Astrocyte of the hippocampus (primary cell): Measurements from ENCODE around the gene ARHGAP4.
A peak's percentile ranks its signal among the peaks of the same experiment; 100 is the strongest.

Source experiments
- DNase-seq: peaks from one replicate; pipeline ENCODE4 v3.0.0; 2011; ENCODE audit warnings: low read depth, low spot score

Gene ARHGAP4

DNA sequence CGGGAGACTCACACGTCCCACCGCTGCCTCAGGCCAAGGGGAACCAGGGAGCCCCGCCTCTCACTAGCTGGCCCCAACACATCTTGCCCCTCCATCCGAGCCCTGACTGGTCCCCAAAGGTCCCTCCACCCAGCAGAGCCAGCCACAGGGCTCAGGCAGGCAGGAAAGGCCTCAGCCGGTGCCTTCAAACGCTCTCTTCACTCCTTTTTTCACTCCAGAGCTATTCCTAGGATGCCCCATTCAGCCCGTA, 1.5 kb upstream of the ARHGAP4 start:
- DNase-seq = no peak

DNA sequence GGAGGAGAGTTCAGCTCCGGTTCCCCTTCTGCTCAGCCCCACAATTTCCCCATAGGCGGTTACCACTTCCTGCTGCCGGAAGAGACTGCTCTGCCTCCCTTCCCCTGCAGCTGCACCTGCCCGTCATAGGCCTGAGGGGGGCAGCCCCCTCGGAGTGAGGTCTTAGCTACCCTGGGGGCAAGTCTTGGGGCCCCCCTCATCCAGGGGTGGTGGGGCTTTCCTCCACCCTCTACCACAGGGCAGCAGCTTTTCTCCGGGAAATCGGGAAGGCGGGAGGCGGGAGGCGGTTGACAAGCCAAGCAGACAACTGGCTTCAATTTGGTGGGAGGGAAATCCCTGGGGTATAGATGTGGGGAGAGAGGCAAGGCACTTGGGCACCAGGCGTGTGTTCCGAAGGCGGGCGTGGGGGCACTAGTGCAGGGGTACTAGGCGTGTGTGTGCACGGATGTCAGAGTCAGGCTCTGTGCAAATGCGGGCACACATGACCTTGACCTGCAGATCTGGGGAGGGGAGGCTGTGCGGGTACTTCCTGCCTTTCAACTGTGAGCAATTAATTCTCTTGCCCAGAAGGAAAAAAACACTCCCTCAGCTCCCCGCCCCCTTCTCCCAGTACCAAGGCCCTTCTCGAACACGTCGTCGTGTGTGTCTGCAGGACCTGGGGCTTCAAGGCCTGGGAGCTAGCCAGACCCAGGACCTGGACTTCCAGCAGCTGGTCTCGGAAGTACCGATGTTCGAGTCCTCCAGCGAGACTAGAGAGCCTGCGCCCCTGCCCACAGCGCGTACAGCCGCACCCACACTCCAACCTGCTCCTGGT, 1.0 kb upstream of the ARHGAP4 start:
- DNase-seq = peak; percentile 46

DNA sequence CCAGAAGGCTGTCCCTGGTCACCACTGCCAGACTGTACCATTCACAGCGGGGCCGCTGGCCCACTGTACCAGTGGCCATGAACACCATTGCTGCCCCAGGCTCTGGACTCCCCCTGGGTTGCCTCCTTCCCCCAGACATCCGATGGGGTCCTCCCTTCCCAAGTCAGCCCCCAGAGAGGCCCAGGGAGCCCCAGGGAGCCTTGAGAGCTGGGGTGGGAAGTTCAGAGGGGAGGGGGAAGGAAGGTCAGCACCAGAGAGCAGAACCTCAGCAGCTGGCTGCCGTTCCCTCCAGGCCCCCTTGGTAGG, 441 bp upstream of the ARHGAP4 start:
- no peak for DNase-seq

DNA sequence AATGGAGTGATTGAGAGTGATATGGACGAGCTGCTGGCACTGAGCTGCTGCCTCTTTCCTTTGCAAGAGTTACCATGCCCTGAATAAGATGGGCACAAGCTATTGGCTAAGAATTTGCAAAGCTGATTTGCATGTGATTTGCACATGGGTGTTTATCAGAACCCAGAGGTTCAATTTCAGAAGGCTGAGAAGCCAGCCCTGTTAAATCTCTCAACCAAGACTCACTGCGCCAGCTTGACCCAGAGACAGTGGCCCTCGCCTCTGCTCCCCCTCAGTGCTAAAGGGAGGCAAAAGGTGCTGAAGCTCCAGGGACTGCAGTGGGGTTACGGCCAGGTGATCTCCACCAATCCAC, 701 bp downstream of the ARHGAP4 start:
- no peak for DNase-seq

DNA sequence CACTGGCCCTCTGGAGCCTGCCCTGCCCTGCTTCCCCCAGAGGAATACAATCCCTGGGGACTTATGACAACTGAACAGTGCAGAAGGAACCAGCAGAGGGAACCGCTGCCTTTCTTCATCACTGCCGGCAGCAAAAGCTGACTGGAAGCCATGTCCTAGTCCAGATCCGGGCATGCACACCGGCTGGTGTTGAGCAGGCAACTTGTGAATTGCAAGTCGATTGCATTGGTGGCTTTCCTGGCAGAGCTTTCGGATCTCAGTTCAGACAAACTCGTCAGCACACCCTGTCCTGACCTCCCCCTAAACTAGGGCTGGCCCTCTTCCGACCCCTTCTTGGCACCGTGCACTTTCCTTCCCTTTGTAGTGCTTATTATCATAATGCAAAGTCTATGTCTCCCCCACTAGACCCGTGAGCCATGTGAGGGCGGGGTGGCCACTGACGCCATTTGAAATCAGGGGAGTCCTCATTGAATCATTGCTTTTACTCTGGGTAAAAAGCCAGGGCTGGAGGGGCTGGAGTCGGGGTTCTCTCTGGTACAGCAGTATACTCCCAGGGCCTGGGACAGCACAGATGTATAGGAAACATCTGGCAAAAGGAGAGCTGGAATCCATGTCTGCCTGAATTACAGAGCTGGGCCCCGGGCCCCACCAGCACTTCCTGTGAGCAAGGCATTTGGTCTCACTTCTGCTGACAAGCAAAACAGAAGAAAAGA, 1.8 kb downstream of the ARHGAP4 start:
- DNase-seq = no peak

DNA sequence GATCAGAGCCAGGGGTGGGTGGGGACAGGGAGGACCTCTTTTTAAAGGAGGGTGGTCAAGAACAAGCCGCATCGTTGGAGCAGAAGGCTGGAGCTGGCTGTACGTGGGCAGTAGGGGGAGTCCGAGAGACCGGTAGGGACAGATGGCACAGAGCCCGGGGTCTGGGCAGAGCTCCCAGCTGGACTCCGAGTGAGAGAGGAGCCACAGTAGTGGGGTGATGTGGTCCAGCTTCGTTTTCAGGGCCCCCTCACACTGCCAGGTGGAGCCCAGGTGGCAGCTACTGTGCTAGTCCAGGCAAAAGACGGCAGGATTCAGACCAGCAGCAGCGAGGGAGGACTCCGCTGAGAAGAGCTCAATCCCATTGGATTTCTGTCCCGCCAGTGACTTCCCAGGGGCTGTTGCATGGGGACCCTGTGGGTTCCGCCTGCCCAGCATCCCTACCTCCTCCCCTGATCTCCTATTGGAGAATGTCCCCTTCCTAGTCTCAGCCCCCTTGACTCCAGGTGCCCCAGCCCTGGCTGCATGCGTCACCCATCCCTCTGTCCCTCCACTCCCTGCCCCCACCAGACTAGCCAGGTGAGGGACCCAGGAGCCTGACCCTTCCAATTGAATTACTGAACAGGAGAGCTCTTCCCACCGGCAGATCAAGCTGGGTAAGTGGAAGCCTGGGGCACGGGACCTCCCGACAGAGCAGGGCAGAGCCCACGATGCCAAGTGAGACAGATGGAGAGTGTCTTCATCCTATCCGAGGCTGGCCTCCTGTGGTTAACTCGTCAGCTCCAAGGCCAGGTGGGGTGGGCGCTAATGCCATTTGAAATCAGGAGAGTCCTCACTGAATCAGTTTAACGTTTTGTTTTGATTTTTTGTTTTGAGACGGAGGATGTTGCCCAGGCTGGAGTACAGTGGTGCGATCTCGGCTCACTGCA, 2.9 kb downstream of the ARHGAP4 start:
- peak; percentile 81 for DNase-seq

DNA sequence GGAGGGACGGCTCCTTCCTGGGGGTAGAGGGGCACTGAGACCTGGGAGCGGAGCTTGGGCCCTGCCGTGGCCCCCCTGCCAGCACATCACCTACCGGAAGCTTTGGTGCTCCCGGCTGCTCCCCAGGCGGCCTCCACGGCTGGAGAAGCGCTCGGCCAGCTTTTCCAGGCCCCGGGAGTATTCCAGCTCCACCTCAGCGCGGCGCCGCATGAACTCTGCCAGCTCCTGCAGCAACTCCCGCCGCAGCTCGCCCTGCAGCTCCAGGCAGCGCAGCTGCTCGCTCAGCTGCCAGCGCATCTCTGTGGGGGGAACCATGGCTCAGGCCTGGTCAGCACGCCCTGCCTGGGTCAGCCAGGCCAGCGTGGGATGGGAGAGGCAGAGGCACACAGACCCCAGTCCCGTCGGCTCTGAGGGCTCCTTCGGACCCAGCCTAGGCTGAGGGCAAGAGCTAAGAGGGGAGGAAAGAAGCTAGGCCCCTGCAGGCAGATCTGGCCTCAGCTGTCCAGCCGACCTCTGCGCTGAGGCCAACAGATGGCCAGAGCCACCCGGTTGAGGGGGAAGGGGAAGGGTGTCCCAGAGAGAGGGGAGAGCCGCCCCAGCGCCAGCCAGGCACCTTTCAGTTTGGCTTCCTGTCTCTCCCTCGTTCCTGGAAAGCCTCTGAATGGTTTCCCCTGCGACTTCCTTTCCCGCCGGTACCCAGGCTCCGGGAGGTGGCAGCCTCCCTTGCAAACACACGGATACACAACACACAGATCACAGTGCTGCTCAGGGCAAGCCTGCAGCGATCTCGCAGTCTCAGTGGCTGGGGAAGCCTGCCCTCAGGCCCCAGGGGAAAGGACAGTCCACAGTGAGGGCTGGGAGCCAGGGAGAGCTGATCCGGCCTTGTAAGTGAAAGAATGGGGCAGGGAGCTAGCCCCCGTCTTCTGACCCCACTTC, 4.3 kb downstream of the ARHGAP4 start:
- no peak for DNase-seq

DNA sequence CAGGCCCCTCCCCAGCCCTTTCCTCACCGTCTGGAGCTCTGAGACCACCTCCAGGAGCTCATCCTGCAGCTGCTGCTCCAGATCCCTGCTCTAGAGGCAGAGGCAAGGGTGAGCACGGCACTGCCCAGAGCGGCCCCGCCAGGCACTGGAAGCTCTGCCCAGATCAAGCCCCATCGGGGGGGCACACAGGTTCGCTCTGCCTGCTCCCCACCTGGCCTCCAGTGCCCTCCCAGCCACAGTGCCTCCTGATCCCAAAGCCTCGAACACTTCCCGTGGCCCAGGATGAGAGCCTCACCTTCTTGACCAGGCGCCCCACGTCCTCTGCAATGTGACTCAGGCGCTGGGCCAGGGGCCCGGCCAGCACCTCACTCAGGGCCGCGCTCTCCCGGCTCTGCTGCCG, 5.0 kb downstream of the ARHGAP4 start:
- no peak for DNase-seq

DNA sequence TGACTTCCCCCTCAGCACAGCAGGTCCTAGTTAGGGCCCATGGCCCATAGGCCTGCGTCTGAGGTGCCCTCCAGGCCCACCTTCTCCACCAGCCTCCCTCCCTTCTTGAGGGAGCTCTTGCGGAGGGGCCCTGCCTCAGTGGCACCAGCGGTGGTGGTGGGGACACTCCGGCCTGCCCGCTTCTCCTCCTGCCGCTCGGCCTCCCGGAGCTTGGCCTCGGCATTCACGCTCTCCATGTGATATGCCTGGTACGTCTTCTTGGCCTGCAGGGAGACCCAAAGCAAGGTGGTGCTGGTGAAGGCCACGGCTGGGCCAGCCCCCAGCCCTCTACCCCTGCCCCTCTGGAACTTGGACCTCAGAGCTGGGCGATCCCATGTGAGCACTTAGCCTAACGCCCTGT, 5.5 kb downstream of the ARHGAP4 start:
- no peak for DNase-seq

DNA sequence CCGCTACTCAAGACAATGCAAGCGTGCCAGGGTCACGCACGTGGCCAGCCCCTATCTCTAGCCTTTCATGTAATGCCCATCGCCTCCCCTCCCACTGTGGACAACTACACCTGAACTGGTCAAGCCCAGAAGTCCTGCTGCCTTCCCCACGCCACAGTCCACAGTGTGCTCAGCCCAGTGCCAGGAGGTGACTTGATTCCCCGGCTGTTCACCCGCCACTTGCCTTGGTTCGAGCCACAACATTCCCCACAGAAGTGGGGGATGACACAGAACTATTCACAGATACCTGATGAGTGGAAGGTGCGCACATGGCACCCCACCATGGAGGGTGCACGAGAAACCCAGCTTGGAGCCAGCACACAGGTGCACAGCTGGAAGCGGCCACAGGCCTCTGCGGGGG, 6.8 kb downstream of the ARHGAP4 start:
- no peak for DNase-seq

DNA sequence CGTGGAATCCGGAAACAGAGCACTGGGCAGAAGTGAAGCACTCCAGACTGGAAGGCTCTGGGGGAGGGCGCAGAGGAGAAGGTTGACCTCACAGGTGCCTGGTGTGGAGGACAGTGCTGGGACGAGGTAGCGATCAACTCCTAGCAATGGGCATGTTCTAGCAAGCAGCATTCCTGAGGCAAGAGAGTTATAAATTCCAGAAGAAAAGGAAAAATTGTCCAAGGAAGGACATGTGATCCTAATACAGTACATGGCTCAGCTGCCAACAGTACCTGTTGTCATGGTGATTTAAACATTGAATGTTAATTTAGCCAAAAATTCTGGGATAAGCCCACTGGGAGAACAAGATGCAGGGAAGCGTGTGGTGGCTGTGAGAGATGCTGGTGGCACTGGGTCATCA, 8.2 kb downstream of the ARHGAP4 start:
- no peak for DNase-seq

DNA sequence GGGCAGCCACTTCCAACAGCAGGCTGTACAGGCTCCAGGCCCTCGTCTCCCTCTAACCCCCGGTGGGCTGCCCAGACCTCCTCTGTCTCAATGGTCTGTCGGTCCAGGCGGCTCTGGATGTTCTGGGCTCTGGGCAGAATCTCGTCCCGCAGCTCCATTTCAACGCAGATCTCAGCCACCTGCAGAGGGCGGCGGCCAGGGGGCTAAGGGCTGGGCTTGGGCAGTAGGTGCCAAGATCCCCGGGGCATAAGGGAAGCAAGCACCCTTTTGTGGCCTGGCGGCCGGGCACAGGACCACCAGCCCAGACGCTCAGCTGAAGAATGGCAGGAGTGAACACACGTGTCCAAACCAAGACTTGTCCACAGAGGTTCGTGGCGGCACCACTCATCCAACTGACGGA, 12.4 kb downstream of the ARHGAP4 start:
- no peak for DNase-seq

DNA sequence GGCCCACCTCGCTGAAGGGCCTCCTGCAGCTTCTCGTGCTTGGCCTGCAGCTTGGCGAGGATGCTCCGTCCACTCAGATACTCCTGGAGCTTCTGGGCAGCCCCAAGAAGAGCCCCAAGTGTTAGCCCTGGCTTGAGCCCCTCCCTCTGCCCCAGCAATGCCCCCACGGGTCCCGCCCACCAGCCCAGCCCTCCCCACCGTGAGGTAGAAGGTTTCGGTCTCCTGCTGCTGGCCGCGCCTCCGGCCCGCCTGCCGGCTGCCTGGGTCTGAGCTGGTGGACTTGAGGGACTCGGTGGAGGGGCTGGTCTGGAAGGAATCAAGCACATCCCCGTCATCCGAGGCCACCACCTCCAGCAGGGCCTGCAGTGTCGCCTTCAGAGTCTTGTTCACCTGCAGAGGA, 12.9 kb downstream of the ARHGAP4 start:
- no peak for DNase-seq

DNA sequence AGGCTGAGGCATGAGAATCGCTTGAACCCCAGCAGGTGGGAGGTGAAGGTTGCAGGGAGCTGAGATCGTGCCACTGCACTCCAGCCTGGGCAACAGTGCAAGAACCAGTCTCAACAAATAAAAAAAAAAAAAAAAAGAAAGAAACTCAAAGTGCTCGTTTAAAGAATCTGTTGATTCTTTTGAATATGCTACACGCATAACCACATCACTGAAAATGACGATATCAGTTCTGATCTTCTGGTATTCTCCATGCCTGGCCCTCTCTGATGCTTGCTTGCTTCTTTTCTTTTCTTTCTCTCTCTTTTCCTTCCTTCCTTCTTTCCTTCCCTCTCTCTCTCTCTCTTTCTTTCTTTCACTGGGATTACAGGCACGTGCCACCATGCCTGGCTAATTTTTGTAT, 14.3 kb downstream of the ARHGAP4 start:
- no peak for DNase-seq

DNA sequence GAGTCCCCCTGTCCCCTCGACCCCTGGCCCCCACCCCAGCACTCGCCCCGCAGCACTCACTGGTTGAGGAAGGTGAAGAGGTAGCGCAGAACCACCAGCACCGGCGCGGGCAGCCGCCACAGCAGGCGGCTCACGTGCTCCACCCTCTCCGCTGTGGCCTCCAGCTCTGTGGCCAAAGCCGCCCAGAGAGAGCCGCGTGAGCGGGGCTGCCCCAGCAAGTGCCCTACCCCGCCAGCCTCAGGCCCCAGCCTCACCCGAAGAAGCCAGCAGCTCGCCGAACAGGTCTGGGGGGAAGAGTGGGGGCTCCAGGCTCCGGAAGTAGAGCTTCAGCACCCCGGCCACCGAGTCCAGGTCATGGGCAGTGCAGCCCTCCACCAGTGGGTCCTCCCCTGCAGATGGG, 15.6 kb downstream of the ARHGAP4 start:
- no peak for DNase-seq

DNA sequence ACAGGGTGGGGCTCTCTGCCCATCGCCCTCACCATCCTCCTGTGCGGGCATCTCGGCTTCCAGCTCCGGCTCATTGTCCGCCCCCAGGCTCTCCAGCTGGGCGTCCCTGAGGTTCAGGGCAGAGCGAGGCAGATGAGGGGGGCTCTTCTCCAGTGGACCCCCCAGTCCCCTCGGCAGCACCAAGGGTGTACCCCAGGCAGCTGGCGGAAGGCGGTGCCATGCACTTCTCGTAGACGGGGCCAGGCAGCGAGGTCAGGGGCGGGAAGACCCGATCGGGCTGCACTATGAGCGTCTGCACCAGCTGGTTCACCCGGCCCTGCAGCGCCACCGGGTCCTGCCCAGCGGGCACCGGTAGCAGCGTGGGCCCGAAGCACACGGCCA, 16.1 kb downstream of the ARHGAP4 start:
- DNase-seq = no peak

DNA sequence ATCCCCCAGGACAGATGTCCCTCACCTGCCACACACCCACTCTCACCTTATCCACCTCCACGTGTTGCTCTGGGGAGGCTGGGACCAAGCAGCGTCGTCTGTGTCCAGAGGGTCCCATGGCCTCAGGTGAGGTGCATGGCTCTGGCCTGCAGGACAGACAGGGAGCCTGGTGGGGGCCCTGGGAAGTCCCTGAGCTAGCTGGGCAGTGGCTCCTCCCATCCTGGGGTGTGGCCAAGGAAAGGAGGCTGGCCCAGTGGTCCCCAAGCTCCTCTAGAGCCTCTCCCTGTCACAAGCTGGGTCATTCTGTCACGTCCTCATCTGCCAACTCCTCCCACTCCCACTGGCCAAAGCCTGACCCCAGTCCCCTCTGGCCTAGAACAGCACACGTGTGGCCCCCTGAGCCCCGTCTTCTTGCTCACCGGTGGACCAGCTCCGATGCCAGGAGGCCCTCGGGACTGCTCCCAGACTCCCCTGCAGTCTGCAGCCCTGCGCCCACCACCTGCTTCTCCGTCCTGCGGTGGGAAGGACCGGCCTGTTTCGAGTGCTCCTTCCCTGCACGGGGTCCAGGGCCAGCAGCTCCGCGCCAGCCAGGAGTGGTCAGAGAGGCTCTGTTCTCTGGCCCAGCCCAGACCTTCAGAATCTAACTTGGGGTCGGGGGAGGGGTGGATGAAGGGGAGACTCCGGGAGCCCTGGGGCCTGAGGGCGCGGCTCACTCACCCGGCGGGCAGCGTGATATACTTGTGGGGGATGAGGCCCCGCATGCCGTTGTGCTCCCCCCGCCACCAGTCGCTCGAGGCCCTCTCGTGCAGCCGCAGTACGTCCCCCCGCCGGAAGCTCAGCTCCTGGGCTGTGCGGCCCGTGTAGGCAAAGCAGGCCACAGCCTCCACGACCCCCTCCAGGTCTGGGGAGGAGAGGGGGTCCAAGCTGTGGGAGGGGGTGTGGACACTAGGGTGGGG, 16.8 kb downstream of the ARHGAP4 start:
- DNase-seq = no peak

DNA sequence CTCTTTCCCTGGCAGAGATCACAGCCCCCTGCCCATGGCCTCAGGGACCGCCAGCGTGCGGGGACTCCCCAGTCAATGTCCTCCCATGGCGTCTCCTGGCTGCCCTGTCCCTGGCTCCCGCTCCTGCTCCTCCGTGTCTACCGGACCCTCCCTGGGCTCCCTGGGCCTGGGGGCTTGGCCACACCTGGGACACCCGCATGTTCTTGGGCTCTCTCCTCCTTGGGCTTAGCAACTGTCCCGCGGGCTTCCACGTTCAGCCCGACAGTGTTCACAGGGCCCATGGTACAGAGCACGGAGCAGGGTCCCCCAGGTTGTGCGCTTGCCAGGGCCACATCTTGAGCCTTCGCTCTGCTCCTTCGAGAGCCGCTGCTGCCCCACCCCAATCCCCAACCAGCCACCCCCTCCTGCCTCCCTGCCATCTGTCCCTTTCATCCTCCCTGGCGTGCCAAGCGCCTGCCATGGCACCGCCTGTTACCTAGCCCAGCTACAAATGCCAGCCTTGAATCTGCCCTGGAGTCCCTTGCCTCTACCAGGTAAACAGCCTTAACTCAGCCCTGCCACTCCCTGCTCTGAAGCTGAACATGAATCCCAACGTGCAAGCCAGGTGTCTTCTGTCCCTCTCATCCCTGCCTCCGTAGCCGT, 17.7 kb downstream of the ARHGAP4 start:
- no peak for DNase-seq

DNA sequence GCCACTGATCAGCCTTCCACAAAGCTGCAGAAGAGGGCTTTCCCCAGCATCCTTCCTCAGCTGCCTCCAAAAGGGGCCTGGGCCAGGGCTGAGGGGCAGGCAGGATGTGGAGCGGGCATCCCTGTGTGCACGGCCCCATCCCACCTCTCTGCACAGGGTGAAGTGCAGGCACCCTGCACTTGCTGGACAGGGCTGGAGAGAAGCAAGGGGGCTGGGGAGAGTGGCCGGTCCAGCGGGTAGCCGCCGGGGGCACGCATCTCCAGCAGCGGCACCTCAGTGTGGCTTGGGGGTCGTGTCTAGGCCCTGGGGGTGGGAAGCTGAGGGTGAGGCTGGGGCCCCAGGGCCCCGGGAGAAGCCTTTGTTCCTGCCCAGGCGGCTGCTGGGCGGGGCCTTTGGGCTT, 18.6 kb downstream of the ARHGAP4 start:
- DNase-seq = no peak
